GM18868 (cell line): ENCODE measurements around the gene COX6A2.
"Not testable (repeated sequence)": the region's sequence is repeated elsewhere in the genome, so short reads cannot be mapped to it uniquely, and the experiment has no call there.

Experiments used
- ATAC-seq: cut with Tn5 transposase; IDR thresholded peaks from one replicate; pipeline ENCODE4 v1.9.1; 2021; ENCODE audit warnings: mild to moderate bottlenecking, moderate library complexity; ENCODE audit not compliant: unreplicated experiment

COX6A2 gene

DNA sequence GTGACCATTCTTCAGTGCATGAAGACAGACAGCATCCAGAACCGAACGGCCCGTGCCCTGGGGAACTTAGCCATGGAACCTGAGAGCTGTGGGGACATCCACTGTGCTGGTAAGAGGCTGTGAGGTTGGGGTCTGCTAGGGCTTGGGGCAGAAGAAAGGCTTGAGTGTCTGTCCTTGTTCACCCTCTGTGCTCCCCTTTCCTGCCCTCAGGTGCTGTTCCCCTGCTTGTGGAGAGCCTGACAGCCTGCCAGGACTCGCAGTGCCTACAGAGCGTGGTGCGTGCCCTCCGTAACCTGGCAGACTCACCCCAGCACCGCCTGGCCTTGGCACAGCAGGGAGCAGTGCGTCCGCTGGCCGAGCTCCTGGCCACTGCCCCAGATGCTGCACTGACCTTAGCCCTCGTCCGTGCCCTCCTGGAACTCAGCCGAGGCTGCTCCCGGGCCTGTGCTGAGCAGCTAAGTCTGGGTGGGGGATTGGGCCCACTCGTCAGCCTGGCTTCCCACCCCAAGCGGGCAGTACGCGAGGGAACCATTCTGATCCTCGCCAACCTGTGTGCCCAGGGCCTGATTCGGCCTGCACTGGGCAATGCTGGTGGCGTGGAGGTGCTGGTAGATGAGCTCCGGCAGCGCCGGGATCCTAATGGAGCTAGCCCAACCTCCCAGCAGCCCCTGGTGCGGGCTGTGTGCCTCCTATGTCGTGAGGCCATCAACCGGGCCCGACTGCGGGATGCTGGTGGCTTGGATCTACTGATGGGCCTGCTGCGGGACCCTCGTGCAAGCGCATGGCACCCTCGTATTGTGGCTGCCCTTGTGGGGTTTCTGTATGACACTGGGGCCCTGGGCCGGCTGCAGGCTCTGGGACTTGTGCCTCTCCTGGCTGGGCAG is 34.0 kb upstream of the COX6A2 start:
- no peak for ATAC-seq

DNA sequence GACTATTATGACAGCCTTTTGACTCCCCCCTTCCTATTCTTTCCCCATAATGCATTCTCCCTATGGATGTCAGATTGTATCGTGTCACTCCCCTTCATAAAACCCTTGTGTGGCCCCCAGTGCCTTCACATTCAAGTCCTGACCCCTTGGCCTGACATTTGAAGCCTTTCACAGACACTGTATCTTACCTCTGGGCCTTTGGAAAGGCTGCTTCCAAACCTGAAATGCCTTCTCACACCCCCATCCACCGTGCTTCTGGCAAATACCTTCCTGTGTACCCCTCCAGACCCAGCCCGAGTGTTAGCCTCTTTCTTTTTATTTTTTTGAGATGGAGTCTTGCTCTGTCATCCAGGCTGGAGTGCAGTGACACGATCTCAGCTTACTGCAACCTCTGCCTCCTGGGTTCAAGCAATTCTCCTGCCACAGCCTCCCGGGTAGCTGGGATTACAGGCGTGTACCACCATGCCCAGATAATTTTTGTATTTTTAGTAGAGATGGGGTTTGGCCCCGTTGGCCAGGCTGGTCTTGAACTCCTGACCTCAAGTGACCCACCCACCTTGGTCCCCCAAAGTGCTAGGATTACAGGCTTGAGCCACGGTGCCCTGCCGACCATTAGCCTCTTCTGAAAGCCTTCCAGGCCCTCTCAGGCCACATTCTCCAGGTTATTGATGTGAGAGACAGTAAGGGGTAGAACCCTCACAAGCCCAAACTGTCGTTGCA is 33.2 kb upstream of the COX6A2 start:
- ATAC-seq: no peak

DNA sequence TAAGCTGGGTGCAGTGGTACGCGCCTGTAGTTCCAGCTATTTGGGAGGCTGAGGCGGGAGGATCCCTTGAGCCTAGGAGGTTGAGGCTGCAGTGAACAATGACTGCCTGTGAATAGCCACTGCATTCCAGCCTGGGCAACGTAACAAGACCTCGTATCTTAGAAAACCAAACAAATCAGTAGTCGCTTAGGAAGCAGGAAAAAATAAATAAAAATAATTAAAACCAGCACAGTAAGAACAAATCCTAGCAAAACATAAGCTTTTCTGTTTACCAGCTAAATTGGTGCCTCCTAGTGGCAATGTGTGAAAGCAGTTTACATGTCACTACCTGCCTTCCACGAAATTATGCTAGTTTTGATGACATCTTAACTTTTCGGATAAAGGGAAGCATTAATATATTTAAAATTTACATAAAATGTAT is 32.4 kb upstream of the COX6A2 start:
- ATAC-seq: no peak

DNA sequence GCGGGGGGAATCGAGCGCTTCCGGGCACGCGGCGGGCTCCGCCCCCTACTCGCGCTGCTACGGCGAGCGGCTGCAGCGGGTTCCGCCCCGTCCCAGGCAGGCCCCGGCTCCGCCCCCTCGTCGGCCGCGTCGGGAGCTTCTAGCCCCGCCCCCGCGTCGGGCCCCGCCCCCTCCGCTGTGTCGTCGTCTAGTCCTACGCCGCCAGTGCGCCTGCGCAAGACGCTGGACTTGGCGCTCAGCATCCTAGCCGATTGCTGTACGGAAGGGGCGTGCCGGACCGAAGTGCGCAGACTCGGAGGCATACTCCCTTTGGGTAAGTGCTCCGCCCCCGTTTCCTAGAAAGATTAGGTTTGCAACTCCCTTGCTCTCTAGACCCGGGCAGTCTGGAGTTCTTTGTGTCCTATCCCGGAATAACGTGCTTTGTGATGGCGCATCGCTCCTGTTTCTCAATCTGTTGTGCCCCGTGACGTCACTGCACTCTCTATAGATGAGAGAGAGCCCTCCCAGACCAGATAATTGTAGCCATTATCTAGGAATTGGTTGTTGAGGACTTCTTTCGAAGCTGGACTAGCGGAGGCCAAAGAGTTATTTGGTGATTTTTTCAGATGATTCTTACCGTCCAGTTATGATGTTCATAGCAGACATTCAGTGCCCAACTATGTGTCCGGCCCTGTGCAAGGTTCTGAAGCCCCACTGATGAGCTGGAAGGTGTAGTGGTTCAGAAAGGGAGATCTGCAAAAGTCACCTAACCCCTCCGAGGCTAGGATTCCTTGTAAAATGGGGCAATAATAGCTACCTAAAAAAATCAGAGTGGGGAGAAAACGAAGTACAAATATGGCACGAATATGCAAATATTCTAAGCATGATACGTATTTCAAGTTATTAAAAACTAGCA is 31.8 kb upstream of the COX6A2 start:
- peak; percentile 70 for ATAC-seq

DNA sequence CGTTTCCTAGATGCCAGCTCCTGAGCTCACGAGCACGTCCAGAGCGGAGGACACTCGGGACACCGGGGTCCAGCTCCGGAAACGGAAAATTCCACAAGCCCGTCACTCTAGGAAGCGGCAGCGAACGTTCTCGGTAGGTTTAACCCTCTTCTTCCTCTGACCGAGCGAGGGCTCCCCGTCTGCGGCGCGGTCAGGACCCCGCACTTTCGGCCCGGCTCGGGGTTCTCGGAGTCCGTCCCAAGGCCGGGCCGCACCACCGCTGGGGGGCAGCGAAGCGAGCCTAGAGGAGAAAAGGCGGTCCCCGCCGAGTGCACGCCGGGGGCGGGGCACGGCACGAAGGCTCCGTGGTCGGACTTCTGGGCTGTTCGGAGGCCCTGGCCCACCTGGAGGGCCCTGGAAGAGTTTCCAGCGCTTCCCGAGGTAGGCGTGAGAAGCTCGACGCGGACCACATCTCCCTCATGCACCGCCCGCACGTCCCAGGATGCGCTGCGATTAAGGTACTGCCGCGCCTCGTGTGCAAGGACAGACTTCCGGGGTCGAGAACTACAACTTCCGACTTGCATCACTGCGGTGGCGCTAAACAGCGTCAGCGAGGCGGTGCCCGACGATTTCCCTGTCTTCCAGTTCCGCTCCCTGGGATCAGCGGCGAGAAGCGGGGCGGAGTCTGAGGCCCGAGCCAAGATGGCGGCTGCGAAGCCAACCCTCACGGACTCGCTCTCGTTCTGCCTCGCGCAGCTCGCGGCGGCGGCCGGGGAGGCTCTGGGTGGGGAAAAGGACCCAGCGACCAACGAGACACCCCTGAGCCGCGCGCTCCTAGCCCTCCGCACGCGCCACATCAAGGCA is 30.9 kb upstream of the COX6A2 start, which contains the start of gene ARMC5:
TSS of gene ARMC5 (plus strand) at position 658 of the 843 bp plus-strand sequence. CDS start at position 682, 24 bp downstream.
- ATAC-seq: peak; percentile 71

DNA sequence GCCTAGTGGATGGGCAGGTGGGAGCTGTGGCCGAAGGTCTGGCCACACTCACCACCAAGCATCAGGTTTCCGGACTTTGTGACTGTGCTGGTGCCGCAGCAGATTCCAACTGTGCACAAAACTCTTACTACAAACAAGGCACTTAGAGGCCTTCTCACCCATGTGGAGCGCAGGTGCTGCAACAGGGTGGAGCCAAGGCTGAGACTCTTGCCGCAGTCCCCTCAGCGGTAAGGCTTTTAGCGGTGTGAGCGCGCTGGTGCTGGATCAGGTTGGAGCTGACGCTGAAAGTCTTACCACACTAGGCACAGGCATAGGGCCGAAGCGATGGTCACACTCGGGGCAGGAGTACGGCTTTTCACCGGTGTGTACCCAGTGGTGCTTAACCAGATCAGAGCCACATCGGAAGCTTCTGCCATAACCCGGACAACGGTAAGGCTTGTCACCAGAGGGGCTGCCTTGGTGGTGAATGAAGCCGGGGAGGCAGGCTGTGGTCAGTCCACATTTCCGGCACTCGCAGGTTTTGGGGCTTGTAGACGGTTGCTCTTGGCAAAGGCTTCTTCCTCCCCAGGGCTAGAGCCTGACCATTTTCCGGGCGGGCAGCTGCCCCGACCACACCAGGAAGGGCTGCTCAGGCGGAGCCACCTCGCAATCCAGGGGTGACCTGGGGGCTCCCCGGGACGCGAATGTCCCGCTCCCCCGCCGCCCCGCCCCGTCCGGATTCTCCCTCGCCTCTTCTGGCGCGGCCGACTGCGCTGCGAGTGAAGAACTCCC is 30.1 kb upstream of the COX6A2 start:
- ATAC-seq: no peak

DNA sequence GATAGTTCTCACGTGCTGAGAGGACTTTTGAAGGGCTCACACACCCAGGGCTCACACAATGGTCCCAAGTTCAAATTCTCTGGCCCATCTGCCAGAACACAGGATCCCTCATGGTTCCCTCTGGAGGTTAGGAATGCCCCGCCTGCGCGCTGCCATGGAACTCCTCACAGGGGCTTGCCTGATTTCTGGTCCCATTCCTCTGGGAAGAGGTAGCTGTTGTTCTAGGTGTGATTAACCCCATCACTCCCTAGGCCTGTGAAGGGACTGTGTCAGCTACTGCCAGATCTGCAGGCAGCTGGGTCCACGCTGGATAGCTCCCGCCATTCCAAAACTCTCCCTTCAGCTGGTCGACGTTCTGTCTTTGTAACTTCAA is 28.8 kb upstream of the COX6A2 start:
- no peak for ATAC-seq

DNA sequence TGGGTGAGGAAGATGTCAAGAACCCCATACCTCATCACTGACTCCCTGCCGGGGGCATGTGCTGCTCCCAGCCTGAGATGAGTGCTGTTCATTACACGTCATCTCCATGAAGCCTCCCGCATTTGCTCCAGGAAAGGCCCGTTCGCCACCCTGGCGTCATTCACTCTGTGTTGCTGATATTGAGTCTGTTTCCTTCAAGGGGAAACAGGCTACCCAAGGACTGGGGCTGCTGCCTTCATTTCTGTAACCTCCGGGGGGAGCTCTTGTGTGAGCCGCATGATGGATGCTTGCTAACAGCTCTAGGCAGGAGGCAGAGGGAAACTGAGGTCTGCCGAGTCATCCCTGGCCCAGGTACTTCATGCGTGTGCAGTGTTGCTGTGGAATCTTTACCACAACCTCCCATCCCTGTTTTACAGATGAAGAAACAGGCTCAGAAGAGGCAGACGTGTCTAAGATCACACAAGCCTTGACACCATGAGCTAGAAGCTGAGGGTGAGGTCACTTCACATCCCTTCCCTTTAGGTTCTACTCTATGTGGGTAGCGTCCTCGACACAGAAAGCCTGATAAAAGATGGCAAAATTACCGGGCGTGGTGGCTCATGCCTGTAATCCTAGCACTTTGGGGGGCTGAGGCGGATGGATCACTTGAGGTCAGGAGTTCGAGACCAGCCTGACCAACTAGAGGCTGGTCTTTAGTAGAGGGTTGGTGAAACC is 27.6 kb upstream of the COX6A2 start:
- no peak for ATAC-seq

DNA sequence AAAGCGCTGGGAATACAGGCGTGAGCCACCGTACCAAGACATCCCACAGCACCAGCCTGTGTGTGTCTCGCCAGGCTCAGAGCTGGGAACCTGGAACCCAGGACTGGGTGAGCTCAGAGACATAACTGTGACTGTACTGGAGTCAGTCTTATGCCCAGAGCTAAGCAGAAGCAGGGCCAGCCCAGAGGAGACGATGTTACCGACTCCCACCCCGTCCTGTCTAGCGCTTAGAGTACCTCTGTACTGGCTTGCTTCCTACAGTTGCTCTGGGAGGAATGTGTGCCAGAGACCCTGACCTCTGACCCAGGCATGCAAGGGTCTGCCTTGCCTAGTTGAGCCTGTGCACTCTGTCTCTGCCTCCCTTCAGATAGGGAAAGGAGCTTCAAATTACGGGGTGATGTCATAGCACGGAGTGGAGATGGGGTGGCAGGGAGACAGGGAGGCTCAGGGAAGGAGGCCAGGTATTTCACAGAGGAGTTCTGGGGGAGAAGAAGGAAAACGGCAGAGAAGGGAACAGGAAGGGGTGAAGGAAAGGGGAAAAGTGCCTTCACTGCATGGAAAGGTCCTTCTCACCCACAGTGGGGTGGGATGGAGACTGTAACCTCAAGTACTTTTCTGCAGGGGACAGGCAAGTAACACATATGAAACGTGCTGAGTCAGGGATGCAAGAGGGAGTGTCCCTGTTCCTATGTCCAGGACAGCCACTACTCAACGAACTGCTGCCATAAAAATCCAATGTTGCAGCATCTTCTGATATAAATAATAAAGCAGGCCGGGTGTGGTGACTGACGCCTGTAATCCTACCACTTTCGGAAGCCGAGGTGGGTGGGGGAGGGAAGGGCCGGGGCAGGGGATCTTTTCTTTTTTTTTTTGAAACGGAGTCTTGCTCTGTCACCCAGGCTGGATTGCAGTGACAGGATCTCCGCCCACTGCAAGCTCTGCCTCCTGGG is 25.4 kb upstream of the COX6A2 start:
- no peak for ATAC-seq

DNA sequence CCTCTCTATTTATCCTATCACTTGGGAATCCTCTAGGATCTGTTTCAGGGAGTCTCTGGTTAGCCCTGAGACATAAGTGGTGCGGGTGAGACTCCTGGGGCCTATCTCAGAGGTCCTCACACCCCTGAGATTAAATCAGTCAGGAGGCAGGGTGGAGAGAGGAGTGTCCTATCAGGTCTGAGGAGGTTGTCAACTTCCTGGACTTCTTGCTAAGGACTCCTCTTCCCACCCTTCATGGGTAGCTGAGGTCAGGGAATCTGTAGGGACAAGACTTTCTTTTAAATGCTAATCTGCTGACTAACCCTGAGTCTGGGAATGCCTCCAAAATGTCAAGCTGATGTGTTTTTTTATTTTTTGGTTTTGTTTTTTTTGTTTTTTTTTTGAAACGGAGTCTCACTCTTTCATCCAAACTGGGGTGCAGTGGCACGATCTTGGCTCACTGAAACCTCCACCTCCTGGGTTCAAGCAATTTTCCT is 24.5 kb upstream of the COX6A2 start:
- no peak for ATAC-seq

DNA sequence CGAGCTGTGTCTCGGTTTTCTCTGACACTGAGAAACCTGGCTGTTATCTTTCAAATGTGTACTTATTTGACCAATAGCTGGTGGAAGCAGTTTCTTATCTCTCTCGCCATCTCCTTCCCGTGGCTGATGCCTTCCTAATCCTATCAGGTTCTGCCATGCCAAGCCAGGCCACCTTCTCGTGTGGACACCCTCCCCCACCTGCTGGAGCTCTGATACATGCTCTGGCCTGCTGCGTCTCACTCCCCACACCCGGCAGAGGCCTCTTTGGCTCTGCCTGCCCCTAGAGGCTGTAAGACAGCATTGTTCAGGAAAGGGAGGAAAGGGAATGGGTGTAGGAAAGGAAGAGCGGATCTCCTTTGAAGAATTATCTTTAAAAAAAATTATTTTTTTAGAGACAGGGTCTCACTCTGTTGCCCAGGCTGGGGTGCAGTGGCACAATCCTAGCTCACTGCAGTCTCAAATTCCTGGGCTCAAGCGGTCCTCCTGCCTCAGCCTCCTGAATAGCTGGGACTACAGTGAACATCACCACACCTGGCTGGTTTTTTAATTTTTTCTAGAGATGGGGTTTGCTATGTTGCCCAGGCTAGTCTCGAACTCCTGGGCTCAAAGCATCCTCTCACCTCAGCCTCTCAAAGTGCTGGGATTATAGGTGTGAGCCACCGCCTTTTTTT is 23.7 kb upstream of the COX6A2 start:
- peak; percentile 65 for ATAC-seq

DNA sequence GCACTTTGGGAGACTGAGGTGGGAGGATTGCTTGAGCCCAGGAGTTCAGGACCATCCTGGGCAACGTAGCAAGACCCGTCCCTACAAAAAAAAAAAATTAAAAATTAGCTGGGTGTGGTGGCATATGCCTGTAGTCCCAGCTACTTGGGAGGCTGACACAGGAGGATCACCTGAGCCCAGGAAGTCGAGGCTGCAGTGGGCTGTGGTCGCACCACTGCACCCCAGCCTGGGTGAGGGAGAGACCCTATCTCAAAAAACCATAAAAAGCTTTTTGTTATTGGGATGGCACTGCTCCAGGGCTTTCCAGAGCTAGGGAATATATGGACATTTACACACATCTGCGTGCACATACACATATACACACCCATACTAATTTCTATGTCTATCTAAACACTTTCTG is 23.0 kb upstream of the COX6A2 start:
- ATAC-seq: no peak

DNA sequence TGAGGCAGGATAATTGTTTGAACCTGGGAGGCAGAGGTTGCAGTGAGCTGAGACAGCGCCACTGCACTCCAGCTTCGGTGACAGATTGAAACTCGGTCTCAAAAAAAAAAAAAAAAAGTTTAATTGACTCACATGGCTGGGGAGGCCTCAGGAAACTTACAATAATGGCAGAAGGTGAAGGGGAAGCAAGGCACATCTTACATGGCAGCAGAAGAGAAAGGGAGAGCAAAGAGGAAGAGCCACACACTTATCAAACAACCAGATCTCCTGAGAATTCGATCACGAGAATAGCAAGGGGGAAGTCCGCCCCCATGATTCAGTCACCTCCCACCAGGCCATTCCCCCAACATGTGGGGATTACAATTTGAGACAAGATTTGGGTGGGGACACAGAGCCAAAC is 17.8 kb upstream of the COX6A2 start:
- not testable (repeated sequence) for ATAC-seq

DNA sequence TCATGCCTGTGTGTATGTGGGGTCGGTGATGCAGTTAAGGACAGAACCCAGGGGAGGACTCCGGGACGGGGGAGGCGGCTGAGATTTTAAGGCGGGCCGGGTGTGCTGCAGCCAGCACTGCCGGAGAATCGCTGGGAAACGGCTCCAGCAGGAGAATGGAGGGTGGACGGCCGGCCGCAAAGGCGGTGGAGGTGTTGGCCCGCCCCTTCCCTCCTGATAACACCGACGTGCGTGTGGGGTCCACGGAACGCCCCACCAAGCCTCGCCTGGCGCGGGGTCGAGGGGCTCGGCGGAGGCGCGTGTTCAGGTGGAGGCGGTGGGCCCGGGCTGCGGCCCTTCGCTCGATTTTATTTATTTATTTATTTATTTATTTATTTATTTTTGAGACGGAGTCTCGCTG is 13.8 kb upstream of the COX6A2 start:
- ATAC-seq: no peak

DNA sequence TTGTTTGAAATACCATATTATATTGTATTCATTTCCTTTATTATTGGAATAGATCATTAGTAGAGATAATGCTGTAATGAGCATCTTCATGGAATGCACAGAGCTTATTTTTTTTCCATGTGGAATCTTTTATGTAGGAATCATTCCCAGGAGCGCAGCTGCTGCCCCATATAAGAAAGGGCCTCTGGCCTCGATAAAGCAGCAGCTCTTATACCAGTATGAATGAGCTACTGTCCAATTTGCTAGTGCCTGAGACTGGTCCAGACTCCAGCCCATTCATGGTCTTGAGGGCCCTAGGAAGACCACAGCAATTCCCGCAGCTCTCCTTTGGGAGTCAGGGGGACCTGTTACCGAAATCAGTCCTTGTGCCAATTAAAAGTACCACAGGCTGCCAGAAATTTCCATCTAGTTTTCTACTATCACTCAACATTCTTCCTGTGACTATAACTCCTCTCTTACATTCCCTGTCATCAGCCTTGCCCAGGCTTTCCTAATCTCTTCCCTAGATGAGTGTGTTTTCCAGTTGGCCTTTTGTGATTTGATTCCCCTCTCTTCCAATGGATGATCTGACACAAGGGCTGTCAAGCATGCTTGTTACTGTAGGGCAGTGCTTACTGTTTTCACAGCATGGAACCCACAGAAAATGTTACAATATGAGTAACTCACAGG is 12.5 kb upstream of the COX6A2 start:
- no peak for ATAC-seq

DNA sequence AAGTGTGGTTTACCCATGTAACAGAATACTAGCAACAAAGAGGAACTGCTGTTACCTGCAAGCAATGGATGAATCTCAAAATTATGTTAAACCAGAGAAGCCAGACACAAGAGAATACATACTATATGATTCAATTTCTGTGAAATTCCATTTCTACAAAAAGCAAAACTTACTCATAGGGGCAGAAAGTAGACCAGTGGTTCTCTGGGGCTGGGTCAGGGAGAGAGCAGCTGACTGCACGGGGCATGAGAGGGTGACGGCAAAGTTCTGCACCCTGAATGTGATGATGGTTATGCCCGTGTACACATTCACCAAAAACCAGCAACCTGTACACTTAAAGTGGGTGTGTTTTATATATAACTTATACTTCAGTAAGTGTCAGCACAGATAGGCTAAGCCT is 11.4 kb upstream of the COX6A2 start:
- ATAC-seq: no peak
